HEK293 (cell line): ENCODE results near the gene SLC48A1.

Source experiments
- CTCF ChIA-PET: fragments of 350-600 bp; formaldehyde crosslinking; extraction: SDS; loops from one replicate; lab custom pipeline; 2021; ENCODE audit warnings: antibody characterized with exemption; lab: Yijun Ruan, JAX
- POLR2A ChIA-PET: fragments of 300-600 bp; formaldehyde crosslinking; extraction: SDS; loops from one replicate; lab custom pipeline; 2020; ENCODE audit warnings: antibody characterized with exemption, inconsistent platforms; lab: Yijun Ruan, JAX
- H3K27ac ChIP-seq: fragments of 200-500 bp; sonication (Bioruptor generic); 2 replicates; pipeline ENCODE4 v1.5.1; 2014; ENCODE audit warnings: low read depth, low read length, control low read depth, inconsistent platforms; ENCODE audit errors: extremely low read depth
- H3K36me3 ChIP-seq, 2 experiments: fragments of 200-500 bp in 1 of 2; sonication (Bioruptor generic) in 1 of 2; 1 replicate in 1 of 2; 2 replicates in 1 of 2; pipeline ENCODE4 v1.5.1; 2014 to 2017; ENCODE audit warnings: inconsistent platforms in 2 of 2, low read length in 2 of 2; ENCODE audit not compliant: control insufficient read depth in 2 of 2, insufficient read depth in 1 of 2
- H3K4me1 ChIP-seq: fragments of 200-500 bp; sonication (Bioruptor generic); 2 replicates; pipeline ENCODE4 v1.5.1; 2014; ENCODE audit warnings: mild to moderate bottlenecking, low read length, inconsistent platforms; ENCODE audit not compliant: control insufficient read depth, insufficient read depth
- H3K4me3 ChIP-seq: 2 replicates; pipeline ENCODE4 v1.5.1; 2011; ENCODE audit warnings: low read depth, mild to moderate bottlenecking, control low read depth, low read length, moderate library complexity
- H3K9me3 ChIP-seq: fragments of 200-500 bp; sonication (Bioruptor generic); 2 replicates; pipeline ENCODE4 v1.5.1; 2014; ENCODE audit warnings: low read depth, low read length, inconsistent platforms; ENCODE audit not compliant: control insufficient read depth, insufficient read depth
- FEZF1 ChIP-seq: fragments of 450-650 bp; formaldehyde crosslinking; IDR thresholded peaks from 2 replicates; pipeline ENCODE4 v1.5.1; 2016; ENCODE audit warnings: missing biosample characterization, missing genetic modification characterization
- HOXA7 ChIP-seq: sonication (generic); formaldehyde crosslinking; IDR thresholded peaks from 2 replicates; pipeline ENCODE4 v1.8.1; 2022; ENCODE audit warnings: missing genetic modification reagents, borderline replicate concordance
- IKZF3 ChIP-seq: fragments of 450-650 bp; IDR thresholded peaks from 2 replicates; pipeline ENCODE4 v1.5.0; 2018; ENCODE audit warnings: missing biosample characterization, mild to moderate bottlenecking, missing genetic modification characterization, moderate library complexity
- KLF9 ChIP-seq: fragments of 450-650 bp; formaldehyde crosslinking; IDR thresholded peaks from 2 replicates; pipeline ENCODE4 v1.5.1; 2016; ENCODE audit warnings: missing biosample characterization, missing genetic modification characterization, low read depth
- OVOL3 ChIP-seq: fragments of 450-650 bp; formaldehyde crosslinking; IDR thresholded peaks from 2 replicates; pipeline ENCODE4 v1.5.1; 2016; ENCODE audit warnings: missing biosample characterization, missing genetic modification characterization
- TRIM28 ChIP-seq: IDR thresholded peaks from 2 replicates; pipeline ENCODE4 v1.6.1; 2011; ENCODE audit warnings: low read length, control low read depth, borderline replicate concordance
- ZFP69B ChIP-seq: fragments of 450-650 bp; formaldehyde crosslinking; IDR thresholded peaks from 2 replicates; pipeline ENCODE4 v1.5.1; 2016; ENCODE audit warnings: missing biosample characterization, missing genetic modification characterization
- ZIC2 ChIP-seq: fragments of 450-650 bp; formaldehyde crosslinking; IDR thresholded peaks from 2 replicates; pipeline ENCODE4 v1.5.1; 2016; ENCODE audit warnings: missing biosample characterization, missing genetic modification characterization
- ZNF114 ChIP-seq: fragments of 450-650 bp; formaldehyde crosslinking; IDR thresholded peaks from 2 replicates; pipeline ENCODE4 v1.5.0; 2017; ENCODE audit warnings: missing biosample characterization, missing genetic modification characterization
- ZNF24 ChIP-seq: fragments of 450-650 bp; formaldehyde crosslinking; IDR thresholded peaks from 2 replicates; pipeline ENCODE4 v1.5.1; 2016; ENCODE audit warnings: missing biosample characterization, missing genetic modification characterization
- ZNF248 ChIP-seq: fragments of 450-650 bp; formaldehyde crosslinking; IDR thresholded peaks from 2 replicates; pipeline ENCODE4 v1.5.1; 2017; ENCODE audit warnings: missing biosample characterization, missing genetic modification characterization
- ZNF324 ChIP-seq: fragments of 450-650 bp; formaldehyde crosslinking; IDR thresholded peaks from 2 replicates; pipeline ENCODE4 v1.5.1; 2016; ENCODE audit warnings: missing biosample characterization, missing genetic modification characterization
- ZNF350 ChIP-seq: fragments of 450-650 bp; formaldehyde crosslinking; IDR thresholded peaks from 2 replicates; pipeline ENCODE4 v1.5.0; 2017; ENCODE audit warnings: missing biosample characterization, mild to moderate bottlenecking, missing genetic modification characterization
- ZNF501 ChIP-seq: fragments of 450-650 bp; formaldehyde crosslinking; IDR thresholded peaks from 2 replicates; pipeline ENCODE4 v1.5.1; 2016; ENCODE audit warnings: missing biosample characterization, missing genetic modification characterization
- ZNF561 ChIP-seq: fragments of 450-650 bp; IDR thresholded peaks from 2 replicates; pipeline ENCODE4 v1.5.1; 2018; ENCODE audit warnings: missing biosample characterization, missing genetic modification characterization, borderline replicate concordance
- ZNF639 ChIP-seq: fragments of 450-650 bp; formaldehyde crosslinking; IDR thresholded peaks from 2 replicates; pipeline ENCODE4 v1.5.1; 2016; ENCODE audit warnings: missing biosample characterization, missing genetic modification characterization
- ZNF677 ChIP-seq: fragments of 450-650 bp; IDR thresholded peaks from 2 replicates; pipeline ENCODE4 v1.5.0; 2018; ENCODE audit warnings: missing biosample characterization, mild to moderate bottlenecking, missing genetic modification characterization, moderate library complexity
- ZNF843 ChIP-seq: fragments of 450-650 bp; formaldehyde crosslinking; IDR thresholded peaks from 2 replicates; pipeline ENCODE4 v1.5.1; 2016; ENCODE audit warnings: missing biosample characterization, missing genetic modification characterization
- ZXDB ChIP-seq: fragments of 450-650 bp; formaldehyde crosslinking; IDR thresholded peaks from 2 replicates; pipeline ENCODE4 v1.5.1; 2016; ENCODE audit warnings: missing biosample characterization, missing genetic modification characterization
- TF ChIP-seq, protein P1 (sequence below): fragments of 450-650 bp; formaldehyde crosslinking; IDR thresholded peaks from 2 replicates; pipeline ENCODE4 v1.5.1; 2016; ENCODE audit warnings: missing biosample characterization, missing genetic modification characterization
- TF ChIP-seq, protein P2 (sequence below): fragments of 450-650 bp; IDR thresholded peaks from 2 replicates; pipeline ENCODE4 v1.5.1; 2018; ENCODE audit warnings: missing biosample characterization, missing genetic modification characterization
- TF ChIP-seq, protein P3 (sequence below): fragments of 450-650 bp; formaldehyde crosslinking; IDR thresholded peaks from 2 replicates; pipeline ENCODE4 v1.5.1; 2016; ENCODE audit warnings: missing biosample characterization, missing genetic modification characterization

SLC48A1 gene

GRCh38 chr12:47766502-47767215 lies 6.4 kb upstream of the SLC48A1 start:
- no peaks in the 10 kb centered on the region; the same call in 1 of the 2 replicates for H3K4me1 ChIP-seq
- H3K9me3 ChIP-seq, result no peaks in the 10 kb centered on the region
- TF ChIP-seq ZFP69B (tag by site-specific recombination), result no peak
- peak; percentile 21; the same call in 1 of the 2 replicates for TF ChIP-seq ZIC2 (tag by site-specific recombination)
- ChIA-PET POLR2A (interaction anchor here (0.6 to 3.7 kb wide), 5 partner anchors 8 to 24 kb away, joined by 3 to 34 read pairs (median 4); partner anchors contain the start of gene RAPGEF3), CTCF (interaction anchor here (0.6 to 19.6 kb wide), 19 partner anchors 11 to 1871 kb away, joined by 3 to 784 read pairs (median 6); partner anchors contain the start of genes ENDOU, RAPGEF3 and RPAP3)
- no peak overlapping the region for H3K27ac ChIP-seq
- H3K4me3 ChIP-seq, result no peak overlapping the region
- H3K36me3 ChIP-seq, result no peaks in the 10 kb centered on the region

DNA sequence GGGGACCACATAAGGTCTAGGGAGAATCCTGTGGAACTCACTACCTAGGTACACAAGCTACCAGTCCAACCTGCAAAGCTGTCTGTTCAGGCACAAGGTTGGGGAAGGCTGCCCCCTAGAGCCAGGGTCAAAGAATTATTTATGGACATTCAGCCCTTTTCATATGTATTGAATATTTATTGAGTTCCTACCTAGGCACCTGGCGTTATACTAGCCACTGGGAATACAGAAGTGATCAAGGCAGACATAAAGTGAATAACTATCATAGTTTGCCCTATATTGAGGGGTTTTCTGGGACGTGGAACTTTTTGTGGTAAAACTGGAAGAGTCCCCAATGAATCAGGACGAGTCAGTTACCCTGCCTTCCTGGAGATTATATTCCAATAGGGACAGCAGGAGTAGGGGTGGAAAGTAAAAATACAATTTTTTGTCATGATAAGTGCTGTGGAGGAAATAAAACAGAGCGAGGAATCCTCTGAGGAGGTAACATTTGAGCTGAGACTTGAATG lies 5.8 kb upstream of the SLC48A1 start:
- TF ChIP-seq ZNF639 (tag by site-specific recombination), result no peak
- TF ChIP-seq, protein P1, sequence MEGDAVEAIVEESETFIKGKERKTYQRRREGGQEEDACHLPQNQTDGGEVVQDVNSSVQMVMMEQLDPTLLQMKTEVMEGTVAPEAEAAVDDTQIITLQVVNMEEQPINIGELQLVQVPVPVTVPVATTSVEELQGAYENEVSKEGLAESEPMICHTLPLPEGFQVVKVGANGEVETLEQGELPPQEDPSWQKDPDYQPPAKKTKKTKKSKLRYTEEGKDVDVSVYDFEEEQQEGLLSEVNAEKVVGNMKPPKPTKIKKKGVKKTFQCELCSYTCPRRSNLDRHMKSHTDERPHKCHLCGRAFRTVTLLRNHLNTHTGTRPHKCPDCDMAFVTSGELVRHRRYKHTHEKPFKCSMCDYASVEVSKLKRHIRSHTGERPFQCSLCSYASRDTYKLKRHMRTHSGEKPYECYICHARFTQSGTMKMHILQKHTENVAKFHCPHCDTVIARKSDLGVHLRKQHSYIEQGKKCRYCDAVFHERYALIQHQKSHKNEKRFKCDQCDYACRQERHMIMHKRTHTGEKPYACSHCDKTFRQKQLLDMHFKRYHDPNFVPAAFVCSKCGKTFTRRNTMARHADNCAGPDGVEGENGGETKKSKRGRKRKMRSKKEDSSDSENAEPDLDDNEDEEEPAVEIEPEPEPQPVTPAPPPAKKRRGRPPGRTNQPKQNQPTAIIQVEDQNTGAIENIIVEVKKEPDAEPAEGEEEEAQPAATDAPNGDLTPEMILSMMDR (tag by site-specific recombination), result 0 out of 2 replicates have a peak, but pooled peaks have one; percentile 18
- Histone ChIP-seq H3K9me3 (no peaks in the 10 kb centered on the region), H3K4me1 (no peaks in the 10 kb centered on the region; the same call in 1 of the 2 replicates), H3K36me3 (no peaks in the 10 kb centered on the region), H3K4me3 (no peak overlapping the region), H3K27ac (no peak overlapping the region)
- ChIA-PET CTCF (interaction anchor here (0.8 to 19.6 kb wide), 18 partner anchors 11 to 118 kb away, joined by 3 to 784 read pairs (median 6); partner anchors contain the start of genes ENDOU, RAPGEF3 and RPAP3), POLR2A (interaction anchor here (0.6 to 3.7 kb wide), 6 partner anchors 9 to 61 kb away, joined by 3 to 34 read pairs (median 4); partner anchors contain the start of gene RAPGEF3)

DNA sequence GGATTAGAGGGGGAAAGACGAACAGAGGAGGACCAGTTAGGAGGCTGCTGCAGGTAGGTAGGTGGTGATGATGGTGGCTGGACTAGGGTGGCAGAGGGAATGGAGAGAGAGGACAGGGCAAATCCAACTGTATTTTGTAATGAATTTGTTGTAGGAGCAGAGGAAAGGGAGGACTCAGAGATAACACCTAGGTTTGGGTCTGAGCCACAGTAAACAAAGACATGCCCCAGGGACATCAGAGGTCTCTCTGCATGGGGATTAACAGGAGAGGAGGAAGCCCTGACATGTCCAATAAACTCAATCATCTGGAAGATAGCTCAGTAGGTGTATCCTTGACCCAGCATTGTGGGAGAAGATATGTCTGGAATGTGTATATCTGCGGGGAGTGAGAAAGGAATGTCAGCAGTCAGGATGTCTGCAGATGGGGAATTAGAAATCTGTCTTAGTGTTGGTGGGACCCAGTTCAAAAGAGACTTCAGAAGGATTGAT lies 4.7 kb upstream of the SLC48A1 start:
- no peaks in the 10 kb centered on the region; the same call in 1 of the 2 replicates for H3K4me1 ChIP-seq
- no peaks in the 10 kb centered on the region for H3K36me3 ChIP-seq
- no peak overlapping the region for H3K4me3 ChIP-seq
- no peak overlapping the region; the same call in 1 of the 2 replicates for H3K27ac ChIP-seq
- ChIA-PET POLR2A (interaction anchor here (1.0 to 3.7 kb wide), 8 partner anchors 9 to 62 kb away, joined by 3 to 34 read pairs (median 4); partner anchors contain the start of genes HDAC7, RAPGEF3 and RPAP3), CTCF (interaction anchor here (0.6 to 19.6 kb wide), 15 partner anchors 11 to 397 kb away, joined by 3 to 784 read pairs (median 10); partner anchors contain the start of genes ENDOU, RAPGEF3 and RPAP3)
- H3K9me3 ChIP-seq, result no peaks in the 10 kb centered on the region
- TF ChIP-seq IKZF3 (peak; percentile 69), ZNF677 (tag by site-specific recombination) (no peak), HOXA7 (CRISPR knock-in tag) (no peak), ZNF114 (tag by site-specific recombination) (no peak), ZNF248 (tag by site-specific recombination) (no peak), FEZF1 (tag by site-specific recombination) (peak; percentile 73), TRIM28 (no peak), KLF9 (tag by site-specific recombination) (no peak), ZNF561 (tag by site-specific recombination) (peak; percentile 87; the same call in 1 of the 2 replicates), OVOL3 (tag by site-specific recombination) (no peak), ZNF24 (tag by site-specific recombination) (no peak), ZNF350 (tag by site-specific recombination) (no peak), ZNF843 (tag by site-specific recombination) (peak; percentile 78), ZXDB (tag by site-specific recombination) (peak; percentile 85), ZNF324 (no peak), ZNF501 (tag by site-specific recombination) (0 out of 2 replicates have a peak, but pooled peaks have one; percentile 35)
- TF ChIP-seq, protein P2, sequence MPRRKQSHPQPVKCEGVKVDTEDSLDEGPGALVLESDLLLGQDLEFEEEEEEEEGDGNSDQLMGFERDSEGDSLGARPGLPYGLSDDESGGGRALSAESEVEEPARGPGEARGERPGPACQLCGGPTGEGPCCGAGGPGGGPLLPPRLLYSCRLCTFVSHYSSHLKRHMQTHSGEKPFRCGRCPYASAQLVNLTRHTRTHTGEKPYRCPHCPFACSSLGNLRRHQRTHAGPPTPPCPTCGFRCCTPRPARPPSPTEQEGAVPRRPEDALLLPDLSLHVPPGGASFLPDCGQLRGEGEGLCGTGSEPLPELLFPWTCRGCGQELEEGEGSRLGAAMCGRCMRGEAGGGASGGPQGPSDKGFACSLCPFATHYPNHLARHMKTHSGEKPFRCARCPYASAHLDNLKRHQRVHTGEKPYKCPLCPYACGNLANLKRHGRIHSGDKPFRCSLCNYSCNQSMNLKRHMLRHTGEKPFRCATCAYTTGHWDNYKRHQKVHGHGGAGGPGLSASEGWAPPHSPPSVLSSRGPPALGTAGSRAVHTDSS, result no peak
- TF ChIP-seq, protein P3, sequence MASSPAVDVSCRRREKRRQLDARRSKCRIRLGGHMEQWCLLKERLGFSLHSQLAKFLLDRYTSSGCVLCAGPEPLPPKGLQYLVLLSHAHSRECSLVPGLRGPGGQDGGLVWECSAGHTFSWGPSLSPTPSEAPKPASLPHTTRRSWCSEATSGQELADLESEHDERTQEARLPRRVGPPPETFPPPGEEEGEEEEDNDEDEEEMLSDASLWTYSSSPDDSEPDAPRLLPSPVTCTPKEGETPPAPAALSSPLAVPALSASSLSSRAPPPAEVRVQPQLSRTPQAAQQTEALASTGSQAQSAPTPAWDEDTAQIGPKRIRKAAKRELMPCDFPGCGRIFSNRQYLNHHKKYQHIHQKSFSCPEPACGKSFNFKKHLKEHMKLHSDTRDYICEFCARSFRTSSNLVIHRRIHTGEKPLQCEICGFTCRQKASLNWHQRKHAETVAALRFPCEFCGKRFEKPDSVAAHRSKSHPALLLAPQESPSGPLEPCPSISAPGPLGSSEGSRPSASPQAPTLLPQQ (tag by site-specific recombination), result peak; percentile 74; the same call in 1 of the 2 replicates
